Fibroblast of lung (primary cell): ENCODE measurements around the gene MEGF6. TPM values are rescaled to one million over a fixed set of nuclear protein-coding genes. Genes with fewer than 3 reads are reported as not detected.

Experiments used
- DNase-seq, 2 donors: peaks; one replicate each; pipeline versions ENCODE4 v3.0.0 to v3.0.0-alpha.2; 2010; ENCODE audit warnings: low read depth in 2 of 2
- H2AFZ ChIP-seq: 2 replicates; pipeline ENCODE4 v1.5.1; 2012; ENCODE audit warnings: low read length, control low read depth, inconsistent platforms
- H3K27ac ChIP-seq: 2 replicates; pipeline ENCODE4 v1.5.1; 2011; ENCODE audit warnings: low read length, control low read depth; ENCODE audit not compliant: insufficient read depth
- H3K27me3 ChIP-seq: 2 replicates; pipeline ENCODE4 v1.5.1; 2011; ENCODE audit warnings: mild to moderate bottlenecking, low read length; ENCODE audit not compliant: control insufficient read depth, insufficient read depth
- H3K36me3 ChIP-seq: 2 replicates; pipeline ENCODE4 v1.5.1; 2011; ENCODE audit warnings: low read length; ENCODE audit not compliant: control insufficient read depth, insufficient read depth
- H3K4me1 ChIP-seq: 2 replicates; pipeline ENCODE4 v1.5.1; 2011; ENCODE audit warnings: low read length; ENCODE audit not compliant: control insufficient read depth, insufficient read depth; ENCODE audit errors: extremely low read depth
- H3K4me2 ChIP-seq: 2 replicates; pipeline ENCODE4 v1.5.1; 2011; ENCODE audit warnings: low read length, control low read depth; ENCODE audit not compliant: insufficient read depth; ENCODE audit errors: extremely low read depth
- H3K4me3 ChIP-seq, 4 experiments: fragments of 200-600 bp in 1 of 4; sonication (generic) in 1 of 4; replicated peaks in 1 of 4; 2 replicates each; pipeline ENCODE4 v1.5.1; 2011 to 2016; ENCODE audit warnings: low read length in 4 of 4, low read depth in 3 of 4, mild to moderate bottlenecking in 3 of 4, control low read depth in 2 of 4, inconsistent platforms in 1 of 4, mixed read lengths in 1 of 4; ENCODE audit not compliant: insufficient read depth in 1 of 4; ENCODE audit errors: control extremely low read depth in 1 of 4
- H3K79me2 ChIP-seq: 2 replicates; pipeline ENCODE4 v1.5.1; 2012; ENCODE audit warnings: mild to moderate bottlenecking, low read length, inconsistent platforms; ENCODE audit not compliant: control insufficient read depth, insufficient read depth
- H3K9ac ChIP-seq: 2 replicates; pipeline ENCODE4 v1.5.1; 2011; ENCODE audit warnings: mild to moderate bottlenecking, low read length, control low read depth; ENCODE audit not compliant: insufficient read depth
- H3K9me3 ChIP-seq: 2 replicates; pipeline ENCODE4 v1.5.1; 2012; ENCODE audit warnings: low read depth, low read length; ENCODE audit not compliant: control insufficient read depth, insufficient read depth
- H4K20me1 ChIP-seq: 2 replicates; pipeline ENCODE4 v1.5.1; 2011; ENCODE audit warnings: low read length; ENCODE audit not compliant: control insufficient read depth, insufficient read depth; ENCODE audit errors: extremely low read depth
- EZH2 ChIP-seq: IDR thresholded peaks from 2 replicates; pipeline ENCODE4 v1.5.1; 2012; ENCODE audit warnings: low read length, control low read depth, mild to moderate bottlenecking; ENCODE audit errors: missing control alignments
- polyA plus RNA-seq, 2 donors: library from polyadenylated mRNA; depleted of rRNA in 1 of 2; stranded (reverse) in 1 of 2; unstranded in 1 of 2; fragments of >200 nt; gene quantifications; 2 replicates each; pipeline ENCODE4 v1.2.1, GENCODE V29; 2011 to 2012; ENCODE audit warnings: missing spikeins in 1 of 2
- total RNA-seq: library from RNA; depleted of rRNA; stranded (reverse); fragments of >200 nt; gene quantifications from 2 replicates; pipeline ENCODE4 v1.2.1, GENCODE V29; 2014
- TF ChIP-seq, protein P1 (sequence below), 2 donors: IDR thresholded peaks in 1 of 2; conservative IDR thresholded peaks in 1 of 2; 1 replicate in 1 of 2; 2 replicates in 1 of 2; pipeline ENCODE4 v1.5.1; 2011 to 2012; ENCODE audit warnings: low read length in 2 of 2, control low read depth in 1 of 2, inconsistent platforms in 1 of 2, low read depth in 1 of 2, mild to moderate bottlenecking in 1 of 2

MEGF6 gene
- total and polyA plus RNA-seq, 2 donors (not counting 1 experiment from before 2014, with no cell fraction given), result 1.6 to 11.6 TPM

DNA sequence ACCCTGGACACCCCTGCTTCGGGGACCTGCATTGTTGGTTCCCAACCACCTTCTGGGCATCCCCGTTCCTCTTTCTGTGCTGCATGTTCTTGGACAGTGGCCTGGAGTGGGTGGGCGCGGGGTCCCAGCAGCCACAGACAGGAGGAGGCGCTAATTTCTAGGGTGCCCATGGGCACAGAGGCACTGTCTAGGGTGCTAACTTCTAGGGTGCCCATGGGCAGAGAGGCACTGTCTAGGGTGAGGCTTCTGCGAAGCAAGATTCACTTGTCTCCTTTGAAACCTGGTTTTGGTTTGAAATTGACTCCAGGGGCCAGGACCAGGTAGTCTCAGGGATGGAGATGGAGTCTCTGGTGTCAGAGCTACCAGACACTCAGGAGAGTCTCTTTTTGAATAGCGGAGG is 815 bp upstream of the MEGF6 start:
- no peaks in the 10 kb centered on the region for H3K79me2 ChIP-seq
- DNase-seq, result no peak
- peaks cover 7% of the 10 kb centered on the region for H3K27me3 ChIP-seq
- H3K9me3 ChIP-seq, result no peaks in the 10 kb centered on the region
- TF ChIP-seq, protein P1, sequence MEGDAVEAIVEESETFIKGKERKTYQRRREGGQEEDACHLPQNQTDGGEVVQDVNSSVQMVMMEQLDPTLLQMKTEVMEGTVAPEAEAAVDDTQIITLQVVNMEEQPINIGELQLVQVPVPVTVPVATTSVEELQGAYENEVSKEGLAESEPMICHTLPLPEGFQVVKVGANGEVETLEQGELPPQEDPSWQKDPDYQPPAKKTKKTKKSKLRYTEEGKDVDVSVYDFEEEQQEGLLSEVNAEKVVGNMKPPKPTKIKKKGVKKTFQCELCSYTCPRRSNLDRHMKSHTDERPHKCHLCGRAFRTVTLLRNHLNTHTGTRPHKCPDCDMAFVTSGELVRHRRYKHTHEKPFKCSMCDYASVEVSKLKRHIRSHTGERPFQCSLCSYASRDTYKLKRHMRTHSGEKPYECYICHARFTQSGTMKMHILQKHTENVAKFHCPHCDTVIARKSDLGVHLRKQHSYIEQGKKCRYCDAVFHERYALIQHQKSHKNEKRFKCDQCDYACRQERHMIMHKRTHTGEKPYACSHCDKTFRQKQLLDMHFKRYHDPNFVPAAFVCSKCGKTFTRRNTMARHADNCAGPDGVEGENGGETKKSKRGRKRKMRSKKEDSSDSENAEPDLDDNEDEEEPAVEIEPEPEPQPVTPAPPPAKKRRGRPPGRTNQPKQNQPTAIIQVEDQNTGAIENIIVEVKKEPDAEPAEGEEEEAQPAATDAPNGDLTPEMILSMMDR (conservative IDR thresholded peaks at IDR 0.05 in 1 of 2, IDR thresholded peaks at IDR 0.05 in 1 of 2; ENCODE audit: low read depth in 1 of 2, low read length in 2 of 2), result no peak
- TF ChIP-seq EZH2, result no peak
- no peaks in the 10 kb centered on the region for H3K4me1 ChIP-seq
- no peak overlapping the region for H3K9ac ChIP-seq
- H3K27ac ChIP-seq, result no peak overlapping the region
- H2AFZ ChIP-seq, result no peak overlapping the region
- H3K36me3 ChIP-seq, result no peaks in the 10 kb centered on the region
- H3K4me2 ChIP-seq, result no peak overlapping the region
- H3K4me3 ChIP-seq, result no peak overlapping the region
- no peaks in the 10 kb centered on the region for H4K20me1 ChIP-seq

DNA sequence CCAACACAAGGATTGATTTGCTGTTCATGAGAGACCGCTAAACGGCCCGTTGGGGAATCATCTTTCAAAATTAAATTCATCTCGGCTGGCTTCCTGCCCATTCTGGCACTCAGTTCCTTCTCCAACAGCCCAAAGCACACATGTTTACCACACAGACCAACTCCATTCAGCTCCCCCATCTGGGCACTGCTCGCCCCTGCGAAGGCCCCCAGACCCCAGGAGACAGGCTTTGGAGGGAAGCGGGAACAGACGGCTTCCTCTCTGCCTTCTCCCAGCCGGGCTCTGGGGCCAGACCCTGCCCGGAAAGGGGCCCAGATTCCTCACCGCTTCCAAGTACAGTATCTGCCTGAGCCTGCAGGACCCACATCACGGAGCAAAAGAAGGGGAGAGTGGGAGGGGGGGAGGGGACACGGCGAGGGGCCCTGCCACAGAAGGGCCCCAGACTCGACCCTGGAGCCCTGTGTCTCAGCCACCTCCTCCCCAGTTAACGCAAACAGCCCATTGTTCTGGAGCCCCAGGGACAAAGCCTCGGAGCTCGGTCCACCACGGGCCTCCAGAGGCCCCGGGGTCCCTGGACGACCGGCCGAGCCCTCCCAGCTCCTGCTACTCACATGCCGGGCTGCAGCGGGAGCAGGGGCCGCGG is 660 bp downstream of the MEGF6 start:
- Histone ChIP-seq H3K4me3 (peak overlapping the region in 1 of 4 experiments; percentile 37), H3K9me3 (no peaks in the 10 kb centered on the region), H2AFZ (no peak overlapping the region), H3K27ac (no peak overlapping the region), H3K9ac (peak overlapping the region; percentile 2), H3K4me2 (peak overlapping the region; percentile 51), H3K79me2 (no peaks in the 10 kb centered on the region), H4K20me1 (no peaks in the 10 kb centered on the region), H3K4me1 (no peaks in the 10 kb centered on the region), H3K27me3 (peaks cover 7% of the 10 kb centered on the region), H3K36me3 (no peaks in the 10 kb centered on the region)
- peak in 1 of 2 donors; percentile 37 for DNase-seq
- TF ChIP-seq, protein P1 (conservative IDR thresholded peaks at IDR 0.05 in 1 of 2, IDR thresholded peaks at IDR 0.05 in 1 of 2; ENCODE audit: low read depth in 1 of 2, low read length in 2 of 2), result no peak
- TF ChIP-seq EZH2, result peak; percentile 56

DNA sequence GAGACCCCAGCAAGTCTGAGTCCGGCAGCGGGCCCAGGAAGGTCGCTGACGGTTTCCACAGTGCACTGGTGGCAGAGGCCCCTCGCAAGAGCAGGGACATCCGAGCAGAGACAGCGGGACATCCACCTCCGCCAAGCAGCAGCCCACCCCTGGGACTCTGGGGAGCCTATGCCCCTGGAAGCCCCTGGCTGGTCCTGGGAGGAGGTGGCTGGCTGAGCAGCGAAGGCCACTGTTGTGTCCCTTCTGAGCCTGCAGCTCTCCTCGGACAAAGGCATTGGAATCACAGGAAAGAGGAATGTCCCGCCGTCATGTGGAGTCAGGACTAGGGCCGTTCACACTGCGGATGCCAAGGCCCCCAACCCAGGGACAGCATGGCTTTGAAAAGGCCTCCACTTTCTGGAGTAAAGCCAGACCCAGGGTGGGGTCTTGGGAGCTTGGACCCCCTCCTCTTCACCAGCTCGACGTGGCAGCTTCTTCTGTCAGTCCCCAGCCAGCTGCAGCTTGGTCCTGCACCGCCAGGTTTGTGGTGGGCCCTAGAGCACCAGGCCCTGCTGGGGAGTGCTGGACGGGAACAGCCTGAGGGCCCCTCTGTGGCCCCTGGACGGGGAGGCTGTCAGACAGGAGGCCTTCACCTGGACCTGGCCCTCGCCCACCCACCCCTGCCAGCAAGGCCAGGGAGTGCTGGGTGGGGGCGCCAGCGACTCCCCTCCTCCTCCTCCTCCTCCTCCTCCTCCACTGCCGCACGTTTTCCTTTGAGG is 1.4 kb downstream of the MEGF6 start:
- Histone ChIP-seq H3K27me3 (peaks cover 7% of the 10 kb centered on the region), H3K27ac (no peak overlapping the region), H3K4me3 (no peak overlapping the region), H3K4me2 (no peak overlapping the region), H4K20me1 (no peaks in the 10 kb centered on the region), H3K4me1 (no peaks in the 10 kb centered on the region), H3K9ac (no peak overlapping the region), H3K36me3 (no peaks in the 10 kb centered on the region), H2AFZ (no peak overlapping the region), H3K79me2 (no peaks in the 10 kb centered on the region), H3K9me3 (no peaks in the 10 kb centered on the region)
- DNase-seq, result no peak
- no peak for TF ChIP-seq EZH2
- TF ChIP-seq, protein P1 (conservative IDR thresholded peaks at IDR 0.05 in 1 of 2, IDR thresholded peaks at IDR 0.05 in 1 of 2; ENCODE audit: low read depth in 1 of 2, low read length in 2 of 2), result no peak
